ENCODE data around the gene THSD1. TPM values are rescaled to one million over a fixed set of nuclear protein-coding genes. Genes with fewer than 3 reads are reported as not detected.

Gene THSD1
- total RNA-seq, 1 donor from 2014 or later, result 346 TPM

DNA sequence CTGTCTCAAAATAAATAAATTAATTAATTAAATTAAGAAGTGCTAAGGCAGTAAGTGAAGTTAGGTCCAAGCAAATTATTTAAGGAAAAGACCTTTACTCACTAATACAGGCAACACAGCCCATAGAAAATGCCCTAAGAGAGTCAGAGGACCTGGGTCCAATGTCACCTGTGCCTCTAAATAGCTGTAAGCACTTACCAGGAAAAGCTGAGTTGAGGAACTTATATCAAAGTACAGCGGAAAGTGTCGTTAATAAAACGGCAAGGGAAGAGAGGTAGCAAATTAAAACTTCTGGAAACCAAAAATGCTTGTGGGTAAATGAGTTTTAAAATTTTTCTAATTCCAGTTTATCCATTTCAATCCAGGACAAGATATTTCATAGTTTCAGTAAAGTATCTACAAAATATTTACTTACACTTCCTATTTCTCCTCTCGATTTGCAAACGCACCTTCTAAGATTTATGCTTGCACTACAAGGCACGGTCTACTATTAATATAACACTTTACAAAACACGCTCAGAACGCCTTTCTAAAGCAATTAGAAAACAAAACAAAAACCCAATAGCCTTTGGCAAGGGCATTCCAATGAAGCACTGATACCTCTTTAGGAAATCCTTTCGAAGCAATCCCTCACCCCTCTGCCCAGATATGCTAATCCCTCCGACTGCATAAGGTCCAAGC lies 43.5 kb upstream of the THSD1 start:
- no peak for DNase-seq (ENCODE audit: low spot score)
- peak overlapping the region; percentile 95 for H3K4me3 Mint-ChIP-seq (ENCODE audit: unreplicated experiment)
- H3K4me1 Mint-ChIP-seq (ENCODE audit: unreplicated experiment), result peaks cover 26% of the 10 kb centered on the region
- peak overlapping the region; percentile 85 for H3K27ac Mint-ChIP-seq (ENCODE audit: unreplicated experiment)
- no peaks in the 10 kb centered on the region for H3K9me3 Mint-ChIP-seq (ENCODE audit: unreplicated experiment)
- peaks cover 6% of the 10 kb centered on the region for H3K27me3 Mint-ChIP-seq (ENCODE audit: unreplicated experiment)
- TF ChIP-seq, protein P1, sequence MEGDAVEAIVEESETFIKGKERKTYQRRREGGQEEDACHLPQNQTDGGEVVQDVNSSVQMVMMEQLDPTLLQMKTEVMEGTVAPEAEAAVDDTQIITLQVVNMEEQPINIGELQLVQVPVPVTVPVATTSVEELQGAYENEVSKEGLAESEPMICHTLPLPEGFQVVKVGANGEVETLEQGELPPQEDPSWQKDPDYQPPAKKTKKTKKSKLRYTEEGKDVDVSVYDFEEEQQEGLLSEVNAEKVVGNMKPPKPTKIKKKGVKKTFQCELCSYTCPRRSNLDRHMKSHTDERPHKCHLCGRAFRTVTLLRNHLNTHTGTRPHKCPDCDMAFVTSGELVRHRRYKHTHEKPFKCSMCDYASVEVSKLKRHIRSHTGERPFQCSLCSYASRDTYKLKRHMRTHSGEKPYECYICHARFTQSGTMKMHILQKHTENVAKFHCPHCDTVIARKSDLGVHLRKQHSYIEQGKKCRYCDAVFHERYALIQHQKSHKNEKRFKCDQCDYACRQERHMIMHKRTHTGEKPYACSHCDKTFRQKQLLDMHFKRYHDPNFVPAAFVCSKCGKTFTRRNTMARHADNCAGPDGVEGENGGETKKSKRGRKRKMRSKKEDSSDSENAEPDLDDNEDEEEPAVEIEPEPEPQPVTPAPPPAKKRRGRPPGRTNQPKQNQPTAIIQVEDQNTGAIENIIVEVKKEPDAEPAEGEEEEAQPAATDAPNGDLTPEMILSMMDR (IDR thresholded peaks at IDR 0.05; ENCODE audit: unreplicated experiment), result no peak
- H3K36me3 Mint-ChIP-seq (ENCODE audit: low read depth, unreplicated experiment), result peaks cover 8% of the 10 kb centered on the region

DNA sequence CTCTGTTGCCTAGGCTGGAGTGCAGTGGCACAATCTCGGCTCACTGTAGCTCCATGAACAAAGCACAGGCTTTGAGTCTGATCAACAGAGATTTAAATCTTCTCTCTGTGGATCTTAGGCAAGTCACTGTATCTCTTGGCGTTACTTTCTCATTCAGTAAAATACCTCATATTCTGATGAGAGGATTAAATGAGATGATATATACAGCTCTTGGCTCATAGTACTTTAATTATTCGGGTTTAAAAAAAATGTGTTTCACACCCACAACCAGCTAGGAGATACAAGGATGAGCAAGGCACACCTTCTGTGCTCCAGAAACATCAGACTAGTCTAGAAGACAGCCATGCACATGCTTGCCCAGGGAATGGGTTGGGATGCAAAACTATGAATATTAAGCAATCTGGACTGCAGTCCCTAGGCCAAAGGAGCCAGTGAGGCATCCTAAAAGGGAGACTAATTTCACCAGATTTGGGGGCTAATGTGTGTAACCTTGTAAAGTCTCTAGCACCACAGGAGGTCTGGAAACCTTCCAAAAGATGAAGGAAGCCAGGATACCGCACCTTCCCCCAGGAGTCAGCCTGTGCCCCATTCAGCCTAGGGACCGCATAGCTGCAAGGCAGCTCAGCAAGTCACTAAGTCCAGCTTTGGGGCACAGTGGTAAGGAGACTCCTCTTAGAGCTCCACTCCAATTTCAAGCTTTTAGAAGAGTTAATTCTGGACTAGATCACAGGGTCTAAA lies 42.0 kb upstream of the THSD1 start:
- peaks cover 29% of the 10 kb centered on the region for H3K4me1 Mint-ChIP-seq (ENCODE audit: unreplicated experiment)
- TF ChIP-seq, protein P1 (IDR thresholded peaks at IDR 0.05; ENCODE audit: unreplicated experiment), result no peak

DNA sequence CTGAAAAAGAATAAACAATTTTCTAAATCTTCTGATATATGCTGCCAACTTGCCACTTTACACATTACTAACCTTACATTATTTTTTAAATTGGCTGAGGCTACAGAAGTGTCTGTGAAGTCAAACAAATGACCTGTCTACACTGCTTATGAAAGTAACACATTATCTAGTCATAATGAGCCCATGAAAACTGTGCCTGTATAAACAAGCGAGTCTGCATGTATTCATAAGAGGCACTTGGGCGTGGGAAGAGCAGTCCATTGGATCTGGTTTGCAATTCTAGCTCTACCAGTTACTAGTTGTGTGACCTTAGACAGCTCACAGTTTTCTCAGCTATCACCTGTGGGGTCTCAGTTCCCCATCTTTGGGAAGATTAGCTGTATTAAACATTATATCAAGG lies 41.4 kb upstream of the THSD1 start:
- no peak for DNase-seq (ENCODE audit: low spot score)
- TF ChIP-seq, protein P1 (IDR thresholded peaks at IDR 0.05; ENCODE audit: unreplicated experiment), result no peak
- no peak overlapping the region for H3K4me3 Mint-ChIP-seq (ENCODE audit: unreplicated experiment)
- H3K27me3 Mint-ChIP-seq (ENCODE audit: unreplicated experiment), result peaks cover 6% of the 10 kb centered on the region
- H3K36me3 Mint-ChIP-seq (ENCODE audit: low read depth, unreplicated experiment), result peaks cover 8% of the 10 kb centered on the region
- peaks cover 30% of the 10 kb centered on the region for H3K4me1 Mint-ChIP-seq (ENCODE audit: unreplicated experiment)
- H3K9me3 Mint-ChIP-seq (ENCODE audit: unreplicated experiment), result no peaks in the 10 kb centered on the region
- H3K27ac Mint-ChIP-seq (ENCODE audit: unreplicated experiment), result no peak overlapping the region

More for the DNA sequence above, 42.0 kb upstream of the THSD1 start:
- Mint-ChIP-seq H3K9me3 (ENCODE audit: unreplicated experiment) (no peaks in the 10 kb centered on the region), H3K27ac (ENCODE audit: unreplicated experiment) (no peak overlapping the region), H3K27me3 (ENCODE audit: unreplicated experiment) (peaks cover 6% of the 10 kb centered on the region), H3K36me3 (ENCODE audit: low read depth, unreplicated experiment) (peaks cover 8% of the 10 kb centered on the region), H3K4me3 (ENCODE audit: unreplicated experiment) (peak overlapping the region; percentile 38)
- DNase-seq (ENCODE audit: low spot score), result no peak

DNA sequence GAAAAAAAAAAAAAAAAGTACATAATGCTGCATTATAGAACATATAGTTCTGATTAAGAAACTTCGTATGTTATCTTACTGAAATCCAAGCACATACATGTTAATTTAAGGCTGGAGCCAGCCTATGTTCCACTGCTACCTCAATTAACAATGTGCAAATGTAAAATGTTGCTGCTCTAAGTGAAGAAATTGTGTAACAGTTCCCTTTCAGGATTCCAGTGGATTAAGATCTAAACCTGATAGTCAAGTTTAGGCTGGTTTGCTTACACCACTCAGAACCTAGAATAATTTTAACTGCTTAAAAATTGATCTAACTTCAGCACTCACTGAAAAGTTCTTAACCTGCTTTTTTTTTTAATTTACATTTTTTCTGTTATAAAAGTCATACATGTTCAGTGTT lies 40.3 kb upstream of the THSD1 start:
- Mint-ChIP-seq H3K27me3 (ENCODE audit: unreplicated experiment) (peaks cover 3% of the 10 kb centered on the region), H3K27ac (ENCODE audit: unreplicated experiment) (no peak overlapping the region), H3K4me1 (ENCODE audit: unreplicated experiment) (peaks cover 26% of the 10 kb centered on the region), H3K9me3 (ENCODE audit: unreplicated experiment) (no peaks in the 10 kb centered on the region), H3K4me3 (ENCODE audit: unreplicated experiment) (no peak overlapping the region), H3K36me3 (ENCODE audit: low read depth, unreplicated experiment) (peaks cover 9% of the 10 kb centered on the region)
- no peak for DNase-seq (ENCODE audit: low spot score)
- TF ChIP-seq, protein P1 (IDR thresholded peaks at IDR 0.05; ENCODE audit: unreplicated experiment), result no peak

DNA sequence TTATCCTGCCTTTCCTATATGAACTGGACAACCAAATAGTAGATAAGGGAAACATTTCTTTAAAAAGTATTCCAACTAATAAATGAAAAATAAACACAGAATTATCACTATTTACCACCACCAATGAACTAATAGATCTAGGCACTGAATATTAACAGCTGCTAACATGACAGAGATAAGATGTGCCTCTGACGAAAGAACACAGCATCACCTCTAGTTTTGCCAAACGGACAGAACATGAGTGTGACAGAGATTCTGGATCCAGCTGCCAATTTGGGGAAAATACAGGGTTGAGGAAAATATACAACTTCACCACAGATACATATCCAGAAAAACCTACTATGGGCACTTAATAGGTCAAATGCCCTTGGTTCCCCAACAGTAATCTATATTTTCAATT lies 26.5 kb upstream of the THSD1 start:
- H3K4me1 Mint-ChIP-seq (ENCODE audit: unreplicated experiment), result peaks cover 72% of the 10 kb centered on the region
- H3K27me3 Mint-ChIP-seq (ENCODE audit: unreplicated experiment), result peaks cover 3% of the 10 kb centered on the region
- H3K36me3 Mint-ChIP-seq (ENCODE audit: low read depth, unreplicated experiment), result peaks cover 24% of the 10 kb centered on the region
- H3K4me3 Mint-ChIP-seq (ENCODE audit: unreplicated experiment), result peak overlapping the region; percentile 14
- no peaks in the 10 kb centered on the region for H3K9me3 Mint-ChIP-seq (ENCODE audit: unreplicated experiment)
- H3K27ac Mint-ChIP-seq (ENCODE audit: unreplicated experiment), result peak overlapping the region; percentile 91
- DNase-seq (ENCODE audit: low spot score), result no peak
- TF ChIP-seq, protein P1 (IDR thresholded peaks at IDR 0.05; ENCODE audit: unreplicated experiment), result no peak
